Fibroblast of the aortic adventitia (primary cell): ENCODE results near the gene FAM184A. TPM values are rescaled to one million over a fixed set of nuclear protein-coding genes. Genes with fewer than 3 reads are reported as not detected.

Experiments used
- DNase-seq: peaks from one replicate; pipeline ENCODE4 v3.0.0-alpha.2; 2010; ENCODE audit warnings: low read depth
- H3K4me3 ChIP-seq: 2 replicates; pipeline ENCODE4 v1.5.1; 2011; ENCODE audit warnings: low read depth, mild to moderate bottlenecking, control low read depth, low read length, moderate library complexity
- total RNA-seq: library from RNA; depleted of rRNA; stranded (reverse); fragments of >200 nt; gene quantifications from 2 replicates; pipeline ENCODE4 v1.2.3, GENCODE V29; 2012; ENCODE audit warnings: low replicate concordance
- TF ChIP-seq, protein P1 (sequence below): IDR thresholded peaks from 2 replicates; pipeline ENCODE4 v1.5.1; 2011; ENCODE audit warnings: mild to moderate bottlenecking, low read length, control low read depth, inconsistent platforms; ENCODE audit not compliant: insufficient read depth

The FAM184A gene
- total RNA-seq, 1 donor = 1.9 TPM

DNA sequence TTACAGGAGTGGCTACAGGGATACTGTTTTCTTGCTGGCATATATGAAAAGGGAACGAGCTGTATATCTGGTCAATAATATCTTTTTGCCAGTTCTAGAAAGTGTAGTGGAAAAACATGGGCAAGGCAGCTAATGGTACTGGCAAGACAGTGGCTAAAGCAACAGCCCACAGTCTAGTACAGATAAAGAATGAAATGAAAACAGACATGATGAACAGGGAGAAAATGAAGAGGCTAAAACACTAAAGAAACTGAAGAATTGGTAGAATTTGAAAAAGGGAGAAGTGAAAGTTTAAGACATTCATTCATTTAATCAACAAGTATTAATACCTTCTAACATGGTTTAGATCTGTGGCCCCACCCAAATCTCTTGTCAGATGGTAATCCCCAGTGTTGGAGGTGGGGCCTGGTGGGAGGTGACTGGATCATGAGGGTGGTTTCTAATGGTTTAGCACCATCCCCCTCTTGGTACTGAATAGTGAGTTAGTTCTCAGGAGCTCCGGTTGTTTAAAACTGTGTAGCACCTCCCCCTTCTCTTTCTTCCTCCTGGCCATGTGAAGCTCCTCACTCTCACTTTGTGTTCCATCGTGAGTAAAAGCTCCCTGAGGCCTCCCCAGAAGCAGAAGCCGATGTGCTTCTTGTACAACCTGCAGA, 18.1 kb downstream of the FAM184A start:
- TF ChIP-seq, protein P1, sequence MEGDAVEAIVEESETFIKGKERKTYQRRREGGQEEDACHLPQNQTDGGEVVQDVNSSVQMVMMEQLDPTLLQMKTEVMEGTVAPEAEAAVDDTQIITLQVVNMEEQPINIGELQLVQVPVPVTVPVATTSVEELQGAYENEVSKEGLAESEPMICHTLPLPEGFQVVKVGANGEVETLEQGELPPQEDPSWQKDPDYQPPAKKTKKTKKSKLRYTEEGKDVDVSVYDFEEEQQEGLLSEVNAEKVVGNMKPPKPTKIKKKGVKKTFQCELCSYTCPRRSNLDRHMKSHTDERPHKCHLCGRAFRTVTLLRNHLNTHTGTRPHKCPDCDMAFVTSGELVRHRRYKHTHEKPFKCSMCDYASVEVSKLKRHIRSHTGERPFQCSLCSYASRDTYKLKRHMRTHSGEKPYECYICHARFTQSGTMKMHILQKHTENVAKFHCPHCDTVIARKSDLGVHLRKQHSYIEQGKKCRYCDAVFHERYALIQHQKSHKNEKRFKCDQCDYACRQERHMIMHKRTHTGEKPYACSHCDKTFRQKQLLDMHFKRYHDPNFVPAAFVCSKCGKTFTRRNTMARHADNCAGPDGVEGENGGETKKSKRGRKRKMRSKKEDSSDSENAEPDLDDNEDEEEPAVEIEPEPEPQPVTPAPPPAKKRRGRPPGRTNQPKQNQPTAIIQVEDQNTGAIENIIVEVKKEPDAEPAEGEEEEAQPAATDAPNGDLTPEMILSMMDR = no peak
- no peak for DNase-seq
- no peak overlapping the region for H3K4me3 ChIP-seq

DNA sequence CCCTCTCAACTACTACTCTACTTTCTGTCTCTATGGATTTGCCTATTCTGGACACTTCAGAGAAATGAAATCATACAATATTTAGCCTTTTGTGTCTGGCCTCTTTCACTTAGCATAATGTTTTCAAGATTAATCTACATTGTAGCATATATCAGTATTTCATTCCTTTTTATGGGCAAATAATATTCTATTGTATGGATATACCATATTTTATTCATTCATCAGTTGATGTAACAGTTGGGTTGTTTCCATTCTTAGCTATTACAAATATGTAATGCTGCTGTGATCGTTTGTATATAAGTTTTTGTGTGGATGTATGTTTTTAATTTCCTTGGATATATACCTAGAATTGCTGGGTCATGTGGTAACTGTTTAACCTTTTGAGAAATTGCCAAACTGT, 23.4 kb downstream of the FAM184A start:
- no peak overlapping the region for H3K4me3 ChIP-seq
- TF ChIP-seq, protein P1 = no peak
- DNase-seq = no peak

DNA sequence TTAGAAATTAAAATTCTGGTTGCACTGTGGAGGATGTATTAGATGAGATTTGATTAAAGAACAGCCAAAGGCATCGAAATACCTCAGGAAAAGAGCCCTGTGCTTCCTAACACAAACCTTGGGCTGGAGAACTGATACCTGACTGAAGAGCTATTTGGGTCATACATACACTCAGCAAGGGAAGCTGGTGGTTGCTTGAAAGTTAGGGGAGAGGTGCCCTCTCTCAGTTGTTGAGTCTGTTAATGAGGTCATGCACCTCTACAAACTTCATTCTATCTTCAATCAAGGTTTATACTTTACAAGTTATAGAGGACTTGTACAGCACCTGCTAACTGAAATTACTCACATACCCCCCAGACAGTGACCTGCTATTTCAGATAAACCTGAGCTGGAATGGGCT, 25.5 kb downstream of the FAM184A start:
- DNase-seq = no peak
- TF ChIP-seq, protein P1 = no peak
- H3K4me3 ChIP-seq = no peak overlapping the region

DNA sequence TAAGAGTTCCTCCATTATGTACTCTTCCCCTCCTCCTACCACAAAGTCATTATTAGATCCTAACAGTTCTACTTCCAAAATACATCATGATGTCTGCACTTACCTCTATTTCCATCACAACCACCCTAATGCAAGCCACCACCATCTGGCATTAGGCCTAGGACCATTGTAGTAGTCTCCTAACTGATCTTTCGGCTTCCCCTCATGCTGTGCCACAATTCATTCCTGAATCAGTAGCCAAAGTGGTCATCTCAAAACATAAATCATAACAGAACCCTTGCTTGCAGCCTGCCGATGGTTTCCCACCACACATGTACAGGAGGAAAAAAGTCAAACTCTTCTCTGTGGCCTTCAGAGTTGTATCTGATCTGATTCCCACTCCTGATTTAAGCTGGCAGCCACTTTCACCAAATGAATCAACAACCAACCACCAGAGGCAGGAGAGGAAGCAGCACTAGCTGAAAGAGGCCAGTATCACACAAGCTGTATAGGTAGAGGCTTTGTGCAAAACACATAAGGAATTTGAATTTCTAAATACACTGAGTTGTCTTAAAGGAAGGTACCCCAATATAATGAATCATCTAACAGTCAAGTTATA, 26.1 kb downstream of the FAM184A start:
- TF ChIP-seq, protein P1 = no peak
- no peak for DNase-seq

DNA sequence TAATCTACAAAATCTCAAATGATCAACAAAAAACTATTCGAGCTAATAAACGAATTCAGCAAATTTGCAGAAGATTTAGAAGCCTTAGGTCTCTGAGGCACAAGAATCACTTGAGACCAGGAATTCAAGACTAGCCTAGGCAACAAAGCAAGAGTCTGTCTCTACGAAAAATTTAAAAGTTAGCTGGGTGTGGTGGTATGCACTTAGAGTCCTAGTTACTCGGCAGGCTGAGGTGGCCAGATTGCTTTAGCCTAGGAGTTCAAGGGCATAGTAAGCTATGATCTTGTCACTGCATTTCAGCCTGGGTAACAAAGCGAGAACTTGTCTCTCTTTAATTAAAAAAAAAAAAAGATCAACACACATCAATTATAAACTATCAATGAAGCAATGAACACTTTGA, 34.2 kb downstream of the FAM184A start:
- TF ChIP-seq, protein P1 = no peak
- DNase-seq = no peak
- no peak overlapping the region for H3K4me3 ChIP-seq

More for the DNA sequence above, 26.1 kb downstream of the FAM184A start:
- no peak overlapping the region for H3K4me3 ChIP-seq

DNA sequence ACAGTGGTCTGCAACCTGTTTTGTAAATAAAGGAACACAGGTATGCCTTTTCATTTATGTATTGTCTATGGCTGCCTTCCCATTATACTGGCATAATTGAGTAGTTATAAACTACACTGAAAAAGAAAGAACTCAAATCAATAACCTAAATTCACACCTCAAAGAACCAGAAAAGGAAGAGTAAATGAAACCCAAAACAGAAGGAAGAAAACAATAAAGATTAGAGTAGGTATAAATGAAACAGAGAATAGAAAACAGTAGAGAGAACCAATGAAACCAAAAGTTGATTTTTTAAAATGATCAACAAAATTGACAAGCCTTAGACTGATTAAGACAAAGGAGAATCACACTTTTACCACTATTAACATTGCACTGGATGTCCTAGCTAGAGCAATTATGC, 34.7 kb downstream of the FAM184A start:
- no peak for DNase-seq
- no peak overlapping the region for H3K4me3 ChIP-seq
- TF ChIP-seq, protein P1 = no peak
